Heart left ventricle (tissue), 13 donors: ENCODE data around the gene ATP5F1A.

Experiments used
- POLR2A ChIP-seq, 2 donors: fragments of 450-650 bp; IDR thresholded peaks; one replicate each; pipeline ENCODE4 v1.6.1; 2017; ENCODE audit warnings: antibody characterized with exemption in 2 of 2, mild to moderate bottlenecking in 2 of 2, moderate library complexity in 2 of 2
- TF ChIP-seq, protein P1 (sequence below), 12 donors: fragments of 200-600 bp; sonication (generic) in 4 of 12; IDR thresholded peaks; one replicate each; pipeline versions ENCODE4 v1.5.0 to v1.8.0; 2018 to 2022; ENCODE audit warnings: antibody characterized with exemption in 12 of 12, mild to moderate bottlenecking in 5 of 12
- donor health status: ischemic (EF 13 %, LVEDD 7.1; RV severe dilation, severe dysfunction).
- donor health status: DM: no; HTN: yes; CAD: no.
- donor health status: DM: no; HTN: no; CAD: no.
- donor health status: ischemic (EF 25% LVEDD 6.9; RV normal size, moderate dysfunction).
- donor health status: ischemic (EF 25% LVEDD 5.7; RV mildly dilated, moderate dysfunction).
- donor health status: ischemic (EF 35%, LVEDD 5.7; RV mildly dilated, moderate dysfunction).
- donor health status: nonischemic (EF 11% LVEDD 7.7; RV severe dilation, severe dysfunction).
- donor health status: DM: yes; HTN: yes; CAD: no.
- donor health status: PGD.
- donor health status: ischemic (EF 29% LVEDD 5.4; RV normal size, mild dysfunction).
- donor health status: nonischemic (EF 23%, LVEDD 6.1; RV moderate dilation, normal function).

DNA sequence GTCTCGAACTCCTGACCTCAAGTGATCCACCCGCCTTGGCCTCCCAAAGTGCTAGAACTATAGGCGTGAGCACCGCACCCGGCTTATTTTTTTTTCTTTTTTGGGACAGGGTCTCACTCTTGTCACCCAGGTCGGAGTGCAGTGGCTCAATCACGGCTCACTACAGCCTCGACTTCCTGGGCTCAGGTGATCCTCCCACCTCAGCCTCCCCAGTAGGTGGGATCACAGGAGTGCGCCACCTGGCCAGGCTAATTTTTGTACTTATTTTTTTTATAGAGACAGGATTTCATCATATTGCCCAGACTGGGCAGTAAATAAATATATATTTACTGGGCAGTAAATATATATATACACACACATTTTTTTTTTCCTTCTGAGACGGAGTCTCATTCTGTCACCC is 2.6 kb downstream of the ATP5F1A start:
- TF ChIP-seq POLR2A (IDR thresholded peaks at IDR 0.05): no peak
- TF ChIP-seq, protein P1, sequence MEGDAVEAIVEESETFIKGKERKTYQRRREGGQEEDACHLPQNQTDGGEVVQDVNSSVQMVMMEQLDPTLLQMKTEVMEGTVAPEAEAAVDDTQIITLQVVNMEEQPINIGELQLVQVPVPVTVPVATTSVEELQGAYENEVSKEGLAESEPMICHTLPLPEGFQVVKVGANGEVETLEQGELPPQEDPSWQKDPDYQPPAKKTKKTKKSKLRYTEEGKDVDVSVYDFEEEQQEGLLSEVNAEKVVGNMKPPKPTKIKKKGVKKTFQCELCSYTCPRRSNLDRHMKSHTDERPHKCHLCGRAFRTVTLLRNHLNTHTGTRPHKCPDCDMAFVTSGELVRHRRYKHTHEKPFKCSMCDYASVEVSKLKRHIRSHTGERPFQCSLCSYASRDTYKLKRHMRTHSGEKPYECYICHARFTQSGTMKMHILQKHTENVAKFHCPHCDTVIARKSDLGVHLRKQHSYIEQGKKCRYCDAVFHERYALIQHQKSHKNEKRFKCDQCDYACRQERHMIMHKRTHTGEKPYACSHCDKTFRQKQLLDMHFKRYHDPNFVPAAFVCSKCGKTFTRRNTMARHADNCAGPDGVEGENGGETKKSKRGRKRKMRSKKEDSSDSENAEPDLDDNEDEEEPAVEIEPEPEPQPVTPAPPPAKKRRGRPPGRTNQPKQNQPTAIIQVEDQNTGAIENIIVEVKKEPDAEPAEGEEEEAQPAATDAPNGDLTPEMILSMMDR (IDR thresholded peaks at IDR 0.05): no peak
